GM15510 (cell line): Measurements from ENCODE around the gene SGK1.

Experiments
- POLR2A ChIP-seq: IDR thresholded peaks from 3 replicates; pipeline ENCODE4 v1.6.1; 2011; ENCODE audit warnings: borderline replicate concordance; ENCODE audit not compliant: insufficient read length; ENCODE audit errors: extremely low read depth

The SGK1 gene

GRCh38 chr6:134251320-134251719, 66.6 kb downstream of the SGK1 start:
- TF ChIP-seq POLR2A: no peak

- TF ChIP-seq POLR2A: no peak
Measured at GRCh38 chr6:134250776-134251175, 67.1 kb downstream of the SGK1 start.

- TF ChIP-seq POLR2A: no peak
Measured at GRCh38 chr6:134249759-134250602, 67.9 kb downstream of the SGK1 start.

- TF ChIP-seq POLR2A: no peak
Measured at GRCh38 chr6:134249239-134249758, 68.6 kb downstream of the SGK1 start.

GRCh38 chr6:134247844-134248580, 69.9 kb downstream of the SGK1 start:
- TF ChIP-seq POLR2A: no peak

- no peak for TF ChIP-seq POLR2A
Measured at GRCh38 chr6:134247231-134247833, 70.6 kb downstream of the SGK1 start.

- TF ChIP-seq POLR2A: no peak
Measured at GRCh38 chr6:134245706-134246105, 72.2 kb downstream of the SGK1 start.

GRCh38 chr6:134245041-134245440, 72.9 kb downstream of the SGK1 start:
- no peak for TF ChIP-seq POLR2A

- no peak for TF ChIP-seq POLR2A
Measured at GRCh38 chr6:134240665-134241431, 77.1 kb downstream of the SGK1 start.

- no peak for TF ChIP-seq POLR2A
Measured at GRCh38 chr6:134238960-134239795, 78.7 kb downstream of the SGK1 start.

GRCh38 chr6:134238006-134238405, 79.9 kb downstream of the SGK1 start:
- no peak for TF ChIP-seq POLR2A

GRCh38 chr6:134235937-134236751, 81.8 kb downstream of the SGK1 start:
- no peak for TF ChIP-seq POLR2A
